ENCODE results near the gene ABHD6.

Gene ABHD6

GRCh38 chr3:58206406-58207011 is 31.1 kb upstream of the ABHD6 start:
- no peak for TF ChIP-seq USF1 (IDR thresholded peaks at IDR 0.05)
- TF ChIP-seq REST (IDR thresholded peaks at IDR 0.05; ENCODE audit: low read depth): no peak
- TF ChIP-seq NFIC (IDR thresholded peaks at IDR 0.05): no peak
- TF ChIP-seq TAF1 (IDR thresholded peaks at IDR 0.05; ENCODE audit: low read depth): no peak

- no peak for TF ChIP-seq YY1 (IDR thresholded peaks at IDR 0.05; ENCODE audit: low read depth)
- no peak for TF ChIP-seq CEBPB (IDR thresholded peaks at IDR 0.05)
- TF ChIP-seq RAD21 (IDR thresholded peaks at IDR 0.05; ENCODE audit: low read depth): no peak
- TF ChIP-seq EGR1 (IDR thresholded peaks at IDR 0.05): no peak
- no peak for TF ChIP-seq TEAD4 (IDR thresholded peaks at IDR 0.05)
- TF ChIP-seq REST (IDR thresholded peaks at IDR 0.05; ENCODE audit: low read depth): no peak
- TF ChIP-seq, protein P1, sequence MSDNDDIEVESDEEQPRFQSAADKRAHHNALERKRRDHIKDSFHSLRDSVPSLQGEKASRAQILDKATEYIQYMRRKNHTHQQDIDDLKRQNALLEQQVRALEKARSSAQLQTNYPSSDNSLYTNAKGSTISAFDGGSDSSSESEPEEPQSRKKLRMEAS (IDR thresholded peaks at IDR 0.05): no peak
- TF ChIP-seq FOXM1 (IDR thresholded peaks at IDR 0.05; ENCODE audit: borderline replicate concordance, low read depth): no peak
- no peak for TF ChIP-seq ZBTB7A (IDR thresholded peaks at IDR 0.05; ENCODE audit: low read depth)
Measured at GRCh38 chr3:58207954-58208353, 29.6 kb upstream of the ABHD6 start.

DNA sequence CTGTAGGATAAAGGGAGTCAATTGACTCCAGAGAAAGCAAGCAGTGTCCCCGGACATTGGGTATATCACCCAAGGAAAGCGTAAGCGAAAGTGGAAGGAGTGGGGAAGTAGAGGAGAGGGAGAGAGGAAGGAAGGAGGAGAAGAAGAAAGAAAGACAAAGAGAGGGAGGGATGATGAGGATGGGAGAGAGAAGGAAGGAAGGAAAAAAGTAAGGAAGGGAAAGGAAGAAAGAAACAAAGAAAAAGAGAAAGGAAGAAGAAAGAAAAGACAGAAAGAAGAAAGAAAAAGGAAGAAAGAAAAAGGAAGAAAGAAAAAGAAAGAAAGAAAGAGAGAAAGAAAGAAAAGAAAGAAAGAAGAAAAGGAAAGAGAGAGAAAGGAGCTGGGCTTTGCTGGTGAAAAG is 27.7 kb upstream of the ABHD6 start:
- TF ChIP-seq REST (IDR thresholded peaks at IDR 0.05; ENCODE audit: low read depth) (no peak), FOXM1 (IDR thresholded peaks at IDR 0.05; ENCODE audit: borderline replicate concordance, low read depth) (no peak), CREB1 (IDR thresholded peaks at IDR 0.05; ENCODE audit: low read depth) (no peak), EGR1 (IDR thresholded peaks at IDR 0.05) (no peak), TEAD4 (IDR thresholded peaks at IDR 0.05) (no peak), EP300 (IDR thresholded peaks at IDR 0.05; ENCODE audit: borderline replicate concordance) (no peak), TCF12 (IDR thresholded peaks at IDR 0.05; ENCODE audit: low read depth) (no peak), CEBPB (IDR thresholded peaks at IDR 0.05) (no peak), NFIC (IDR thresholded peaks at IDR 0.05) (no peak), USF1 (IDR thresholded peaks at IDR 0.05) (no peak), RAD21 (IDR thresholded peaks at IDR 0.05; ENCODE audit: low read depth) (no peak), ZBTB7A (IDR thresholded peaks at IDR 0.05; ENCODE audit: low read depth) (no peak), TAF1 (IDR thresholded peaks at IDR 0.05; ENCODE audit: low read depth) (no peak), YY1 (IDR thresholded peaks at IDR 0.05; ENCODE audit: low read depth) (no peak)
- TF ChIP-seq, protein P1 (IDR thresholded peaks at IDR 0.05): no peak

DNA sequence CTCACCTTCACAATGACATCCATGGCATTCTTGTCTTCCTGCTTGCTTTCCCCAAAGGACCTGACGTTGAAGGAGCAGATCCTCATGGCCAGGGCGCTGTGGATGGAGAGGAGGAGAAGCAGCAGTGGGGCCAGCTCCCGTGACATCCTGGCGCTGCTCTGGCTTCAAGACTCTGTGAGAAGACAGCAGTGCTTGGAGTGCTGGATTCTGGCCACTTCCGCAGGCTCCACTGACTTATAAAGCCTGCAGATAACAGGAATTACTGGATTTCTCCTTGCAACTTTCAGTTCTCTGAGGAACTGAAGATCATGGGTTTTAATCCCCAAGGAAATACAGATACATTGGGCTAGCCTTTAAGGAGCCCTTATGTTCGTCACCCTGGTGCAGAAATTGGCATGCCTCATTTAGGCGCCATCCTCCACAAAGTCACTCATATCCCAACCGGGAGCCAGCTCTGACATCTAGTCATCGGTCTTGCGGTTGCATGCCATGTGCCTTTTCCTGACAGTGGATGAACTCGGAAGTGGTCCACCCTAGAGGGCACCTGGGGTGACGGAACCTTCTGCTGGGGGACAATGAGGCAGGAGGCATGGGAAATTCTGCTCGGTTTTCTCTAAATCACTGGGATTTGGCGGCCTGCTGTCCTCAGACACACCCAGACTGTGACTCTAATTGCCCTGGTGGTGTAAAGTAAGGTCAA is 26.7 kb upstream of the ABHD6 start, which contains the start of gene DNASE1L3:
Gene DNASE1L3, minus strand, starts transcription at position 212 of the 700 bp plus-strand sequence. Its CDS starts 66 bp downstream, at position 146.
- TF ChIP-seq FOXM1 (IDR thresholded peaks at IDR 0.05; ENCODE audit: borderline replicate concordance, low read depth) (no peak), YY1 (IDR thresholded peaks at IDR 0.05; ENCODE audit: low read depth) (no peak), TAF1 (IDR thresholded peaks at IDR 0.05; ENCODE audit: low read depth) (no peak), TEAD4 (IDR thresholded peaks at IDR 0.05) (no peak)
